ENCODE data around the gene FBXW5. TPM values are rescaled to one million over a fixed set of nuclear protein-coding genes. Genes with fewer than 3 reads are reported as not detected.

FBXW5 gene
- total and polyA plus RNA-seq, 4 donors = 56.6 to 118 (median 99.2) TPM

DNA sequence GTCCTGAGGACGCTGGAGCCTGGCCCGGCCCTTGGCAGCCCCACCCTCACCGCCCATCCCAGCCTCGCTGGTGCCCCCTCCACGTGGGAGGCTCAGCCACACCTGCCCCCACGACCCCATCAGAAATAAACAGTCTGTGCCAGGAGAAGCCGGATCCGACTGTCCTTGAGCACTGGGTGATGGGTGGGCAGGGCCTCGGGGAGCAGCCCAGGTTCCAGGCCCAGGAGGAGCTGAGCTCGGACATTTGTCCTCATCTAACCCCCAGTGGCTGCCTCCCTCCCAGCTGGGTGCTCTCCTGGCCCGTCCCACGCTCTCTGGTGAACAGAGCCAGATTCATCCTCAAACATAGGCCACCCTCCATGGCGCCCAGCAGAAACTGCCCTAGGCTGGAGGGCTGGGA lies 28.2 kb upstream of the FBXW5 start:
- WGBS, 2 donors = 70 to 80% methylated on average over 13 of the region's 13 CpGs
- TF ChIP-seq, protein P1, sequence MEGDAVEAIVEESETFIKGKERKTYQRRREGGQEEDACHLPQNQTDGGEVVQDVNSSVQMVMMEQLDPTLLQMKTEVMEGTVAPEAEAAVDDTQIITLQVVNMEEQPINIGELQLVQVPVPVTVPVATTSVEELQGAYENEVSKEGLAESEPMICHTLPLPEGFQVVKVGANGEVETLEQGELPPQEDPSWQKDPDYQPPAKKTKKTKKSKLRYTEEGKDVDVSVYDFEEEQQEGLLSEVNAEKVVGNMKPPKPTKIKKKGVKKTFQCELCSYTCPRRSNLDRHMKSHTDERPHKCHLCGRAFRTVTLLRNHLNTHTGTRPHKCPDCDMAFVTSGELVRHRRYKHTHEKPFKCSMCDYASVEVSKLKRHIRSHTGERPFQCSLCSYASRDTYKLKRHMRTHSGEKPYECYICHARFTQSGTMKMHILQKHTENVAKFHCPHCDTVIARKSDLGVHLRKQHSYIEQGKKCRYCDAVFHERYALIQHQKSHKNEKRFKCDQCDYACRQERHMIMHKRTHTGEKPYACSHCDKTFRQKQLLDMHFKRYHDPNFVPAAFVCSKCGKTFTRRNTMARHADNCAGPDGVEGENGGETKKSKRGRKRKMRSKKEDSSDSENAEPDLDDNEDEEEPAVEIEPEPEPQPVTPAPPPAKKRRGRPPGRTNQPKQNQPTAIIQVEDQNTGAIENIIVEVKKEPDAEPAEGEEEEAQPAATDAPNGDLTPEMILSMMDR (IDR thresholded peaks at IDR 0.05; ENCODE audit: control extremely low read depth, extremely low read depth) = no peak
- Histone ChIP-seq H3K27me3 (ENCODE audit: control insufficient read depth in 3 of 3, insufficient read depth in 3 of 3, low read length in 2 of 3) (no peaks in the 10 kb centered on the region), H3K36me3 (ENCODE audit: control insufficient read depth in 4 of 4, insufficient read depth in 4 of 4, low read length in 4 of 4) (no peaks in the 10 kb centered on the region), H3K27ac (ENCODE audit: low read depth in 1 of 2, low read length in 1 of 2) (no peak overlapping the region), H3K4me3 (no peak overlapping the region), H3K9ac (ENCODE audit: insufficient read depth in 1 of 2, low read length in 2 of 2) (no peak overlapping the region), H3K9me3 (ENCODE audit: control insufficient read depth in 4 of 4, insufficient read depth in 3 of 4, low read length in 3 of 4) (no peaks in the 10 kb centered on the region), H3K4me1 (ENCODE audit: control insufficient read depth in 5 of 5, insufficient read depth in 5 of 5, low read length in 5 of 5) (peaks cover 0 to 30% (median 9%) of the 10 kb centered on the region in 5 donors)
- ATAC-seq (ENCODE audit: insufficient read depth, low FRiP score) (no peak), DNase-seq (no peak)

DNA sequence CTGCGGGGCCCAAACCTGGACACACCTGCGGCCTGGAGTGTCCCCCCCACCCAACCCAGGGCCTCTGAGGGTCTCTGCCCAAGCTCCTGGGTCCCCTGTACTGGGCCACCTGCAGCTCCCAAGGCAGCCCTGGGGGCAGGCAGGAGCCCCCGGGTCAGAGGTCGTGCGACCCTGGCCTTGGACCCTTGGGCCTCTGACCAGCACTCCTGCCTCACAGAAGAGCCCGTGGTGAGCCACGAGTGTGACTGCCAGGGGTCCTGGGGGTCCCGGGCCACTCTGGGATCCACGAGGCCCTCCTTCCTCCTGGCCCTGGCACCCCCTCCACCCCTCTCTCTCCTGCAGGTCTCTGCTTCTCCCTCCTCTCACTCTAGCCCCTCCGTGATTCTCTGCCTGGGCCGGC lies 27.8 kb upstream of the FBXW5 start:
- Histone ChIP-seq H3K4me3 (no peak overlapping the region), H3K4me1 (ENCODE audit: control insufficient read depth in 5 of 5, insufficient read depth in 5 of 5, low read length in 5 of 5) (peaks cover 0 to 26% (median 5%) of the 10 kb centered on the region in 5 donors)

DNA sequence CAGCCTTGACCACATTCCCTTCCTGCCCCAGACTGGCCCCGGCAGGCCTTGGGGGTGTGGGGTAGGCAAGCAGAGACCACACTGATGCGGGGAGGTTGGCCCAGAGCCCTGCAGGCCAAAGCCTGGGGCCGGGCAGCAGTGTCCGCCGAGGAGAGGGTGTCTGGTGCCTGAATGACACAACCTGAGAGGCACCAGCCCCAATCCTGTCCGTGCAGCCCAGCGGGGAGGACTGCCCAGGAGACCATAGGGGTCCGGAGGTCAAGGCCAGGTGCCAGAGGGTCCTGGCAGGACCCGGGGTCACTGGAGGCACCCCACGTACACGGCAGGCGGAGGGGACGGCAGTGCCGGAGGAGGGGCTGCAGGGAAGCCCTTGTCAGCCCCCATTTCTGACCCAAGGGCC lies 27.2 kb upstream of the FBXW5 start:
- WGBS, 2 donors = 85 to 87% methylated on average over 12 to 14 of the region's 14 CpGs
- peaks cover 0 to 20% (median 5%) of the 10 kb centered on the region in 5 donors for H3K4me1 ChIP-seq (ENCODE audit: control insufficient read depth in 5 of 5, insufficient read depth in 5 of 5, low read length in 5 of 5)

More for the DNA sequence above, 27.8 kb upstream of the FBXW5 start:
- 87 to 89% methylated on average over 11 of the region's 11 CpGs for WGBS, 2 donors
- TF ChIP-seq, protein P1 (IDR thresholded peaks at IDR 0.05; ENCODE audit: control extremely low read depth, extremely low read depth) = no peak
- Histone ChIP-seq H3K27ac (ENCODE audit: low read depth in 1 of 2, low read length in 1 of 2) (no peak overlapping the region), H3K9me3 (ENCODE audit: control insufficient read depth in 4 of 4, insufficient read depth in 3 of 4, low read length in 3 of 4) (no peaks in the 10 kb centered on the region), H3K9ac (ENCODE audit: insufficient read depth in 1 of 2, low read length in 2 of 2) (no peak overlapping the region), H3K36me3 (ENCODE audit: control insufficient read depth in 4 of 4, insufficient read depth in 4 of 4, low read length in 4 of 4) (no peaks in the 10 kb centered on the region), H3K27me3 (ENCODE audit: control insufficient read depth in 3 of 3, insufficient read depth in 3 of 3, low read length in 2 of 3) (no peaks in the 10 kb centered on the region)
- DNase-seq (no peak), ATAC-seq (ENCODE audit: insufficient read depth, low FRiP score) (no peak)

More for the DNA sequence above, 27.2 kb upstream of the FBXW5 start:
- H3K27ac ChIP-seq (ENCODE audit: low read depth in 1 of 2, low read length in 1 of 2) = no peak overlapping the region
- TF ChIP-seq, protein P1 (IDR thresholded peaks at IDR 0.05; ENCODE audit: control extremely low read depth, extremely low read depth) = no peak
- ATAC-seq (ENCODE audit: insufficient read depth, low FRiP score) = no peak
- H3K9ac ChIP-seq (ENCODE audit: insufficient read depth in 1 of 2, low read length in 2 of 2) = no peak overlapping the region
- no peak for DNase-seq
- H3K36me3 ChIP-seq (ENCODE audit: control insufficient read depth in 4 of 4, insufficient read depth in 4 of 4, low read length in 4 of 4) = no peaks in the 10 kb centered on the region
- no peaks in the 10 kb centered on the region for H3K9me3 ChIP-seq (ENCODE audit: control insufficient read depth in 4 of 4, insufficient read depth in 3 of 4, low read length in 3 of 4)
- no peaks in the 10 kb centered on the region for H3K27me3 ChIP-seq (ENCODE audit: control insufficient read depth in 3 of 3, insufficient read depth in 3 of 3, low read length in 2 of 3)
- H3K4me3 ChIP-seq = no peak overlapping the region

Measured in lung (tissue), 12 donors.